HG02678 (cell line): ENCODE data around the gene BRINP3.

Experiments used
- ATAC-seq: cut with Tn5 transposase; IDR thresholded peaks from one replicate; pipeline ENCODE4 v1.9.1; 2021; ENCODE audit warnings: mild to moderate bottlenecking, moderate library complexity; ENCODE audit not compliant: unreplicated experiment

Gene BRINP3

GRCh38 chr1:190193508-190194115 is 284.1 kb downstream of the BRINP3 start:
- ATAC-seq = no peak

GRCh38 chr1:190192627-190193026 is 285.0 kb downstream of the BRINP3 start:
- no peak for ATAC-seq

- no peak for ATAC-seq
Observed at GRCh38 chr1:190183588-190183987, 294.1 kb downstream of the BRINP3 start.

- no peak for ATAC-seq
Observed at GRCh38 chr1:190179817-190180216, 297.8 kb downstream of the BRINP3 start.

GRCh38 chr1:190178827-190179226 is 298.8 kb downstream of the BRINP3 start:
- no peak for ATAC-seq

GRCh38 chr1:190177555-190177954 is 300.1 kb downstream of the BRINP3 start:
- no peak for ATAC-seq

- no peak for ATAC-seq
Observed at GRCh38 chr1:190176776-190177175, 300.9 kb downstream of the BRINP3 start.

GRCh38 chr1:190175320-190175719 is 302.3 kb downstream of the BRINP3 start:
- ATAC-seq = no peak

GRCh38 chr1:190172651-190173430 is 304.8 kb downstream of the BRINP3 start:
- no peak for ATAC-seq

- no peak for ATAC-seq
Observed at GRCh38 chr1:190170321-190170720, 307.3 kb downstream of the BRINP3 start.

GRCh38 chr1:190169311-190170067 is 308.2 kb downstream of the BRINP3 start:
- no peak for ATAC-seq

- no peak for ATAC-seq
Observed at GRCh38 chr1:190168893-190169280, 308.8 kb downstream of the BRINP3 start.

- no peak for ATAC-seq
Observed at GRCh38 chr1:190168116-190168892, 309.4 kb downstream of the BRINP3 start.

- ATAC-seq = no peak
Observed at GRCh38 chr1:190159146-190159545, 318.5 kb downstream of the BRINP3 start.

- ATAC-seq = no peak
Observed at GRCh38 chr1:190154744-190155143, 322.9 kb downstream of the BRINP3 start.

- ATAC-seq = no peak
Observed at GRCh38 chr1:190147616-190148015, 330.0 kb downstream of the BRINP3 start.

GRCh38 chr1:190144650-190145049 is 333.0 kb downstream of the BRINP3 start:
- no peak for ATAC-seq

GRCh38 chr1:190140644-190141043 is 337.0 kb downstream of the BRINP3 start:
- no peak for ATAC-seq

GRCh38 chr1:190138702-190139101 is 339.0 kb downstream of the BRINP3 start:
- no peak for ATAC-seq

GRCh38 chr1:190138266-190138665 is 339.4 kb downstream of the BRINP3 start:
- no peak for ATAC-seq

- no peak for ATAC-seq
Observed at GRCh38 chr1:190129366-190129765, 348.3 kb downstream of the BRINP3 start.
